Vagina (tissue), 2 donors: ENCODE measurements around the gene ASMT.

Experiments
- CTCF ChIP-seq, 3 experiments: fragments of 450-650 bp in 2 of 3; fragments of 200-600 bp in 1 of 3; sonication (generic) in 1 of 3; IDR thresholded peaks; one replicate each; pipeline ENCODE4 v1.5.1; 2017 to 2019; ENCODE audit warnings: antibody characterized with exemption in 3 of 3, mild to moderate bottlenecking in 2 of 3, moderate library complexity in 2 of 3
- POLR2A ChIP-seq, 2 donors: fragments of 450-650 bp; IDR thresholded peaks; one replicate each; pipeline ENCODE4 v1.6.1; 2017; ENCODE audit warnings: antibody characterized with exemption in 2 of 2, mild to moderate bottlenecking in 2 of 2, moderate library complexity in 2 of 2
- POLR2AphosphoS5 ChIP-seq, 2 donors: sonication (generic); formaldehyde crosslinking; IDR thresholded peaks; one replicate each; pipeline ENCODE4 v1.9.0; 2017; ENCODE audit warnings: antibody characterized with exemption in 2 of 2, mild to moderate bottlenecking in 2 of 2, low read depth in 1 of 2; ENCODE audit not compliant: insufficient read depth in 1 of 2

GRCh38 chrX:1681439-1681838, 66.6 kb downstream of the ASMT start:
- no peak for TF ChIP-seq POLR2AphosphoS5 (IDR thresholded peaks at IDR 0.05; ENCODE audit: insufficient read depth in 1 of 2, low read depth in 1 of 2)
- TF ChIP-seq POLR2A (IDR thresholded peaks at IDR 0.05) = no peak
- no peak for TF ChIP-seq CTCF (IDR thresholded peaks at IDR 0.05)
